Hepatocyte (in vitro differentiated cells): ENCODE results near the gene ZNF521. TPM values are rescaled to one million over a fixed set of nuclear protein-coding genes. Genes with fewer than 3 reads are reported as not detected.

Experiments used
- DNase-seq: peaks from one replicate; pipeline ENCODE4 v3.0.0-alpha.2; 2016; ENCODE audit warnings: low spot score
- H2AFZ ChIP-seq: fragments of 200-600 bp; sonication (generic); 2 replicates; pipeline ENCODE4 v1.6.0; 2016; ENCODE audit warnings: antibody characterized with exemption, mild to moderate bottlenecking
- H3K27ac ChIP-seq: fragments of 200-600 bp; sonication (generic); 2 replicates; pipeline ENCODE4 v1.5.1; 2016; ENCODE audit warnings: mild to moderate bottlenecking
- H3K27me3 ChIP-seq: fragments of 200-600 bp; sonication (generic); 2 replicates; pipeline ENCODE4 v1.6.1; 2016
- H3K36me3 ChIP-seq: fragments of 200-600 bp; sonication (generic); replicated peaks from 2 replicates; pipeline ENCODE4 v1.5.1; 2016; ENCODE audit warnings: low read depth; ENCODE audit not compliant: insufficient read depth
- H3K4me1 ChIP-seq: fragments of 200-600 bp; sonication (generic); 2 replicates; pipeline ENCODE4 v1.5.1; 2016; ENCODE audit warnings: mild to moderate bottlenecking, moderate library complexity; ENCODE audit not compliant: insufficient read depth
- H3K4me2 ChIP-seq: fragments of 200-600 bp; sonication (generic); 2 replicates; pipeline ENCODE4 v1.6.0; 2016
- H3K4me3 ChIP-seq: fragments of 200-600 bp; sonication (generic); 2 replicates; pipeline ENCODE4 v1.5.1; 2016; ENCODE audit warnings: mild to moderate bottlenecking
- H3K79me2 ChIP-seq: fragments of 200-600 bp; sonication (generic); 2 replicates; pipeline ENCODE4 v1.6.0; 2017; ENCODE audit warnings: mild to moderate bottlenecking
- H3K9me2 ChIP-seq: fragments of 200-600 bp; sonication (generic); replicated peaks from 2 replicates; pipeline ENCODE4 v1.6.0; 2017; ENCODE audit warnings: mild to moderate bottlenecking; ENCODE audit not compliant: insufficient read depth
- H3K9me3 ChIP-seq: fragments of 200-600 bp; sonication (generic); 2 replicates; pipeline ENCODE4 v1.5.1; 2016; ENCODE audit warnings: low read depth, mild to moderate bottlenecking
- H4K20me1 ChIP-seq: fragments of 200-600 bp; sonication (generic); 2 replicates; pipeline ENCODE4 v1.6.0; 2016; ENCODE audit warnings: mild to moderate bottlenecking; ENCODE audit not compliant: insufficient read depth, poor library complexity, severe bottlenecking
- EZH2 ChIP-seq: fragments of 200-600 bp; sonication (generic); IDR thresholded peaks from 2 replicates; pipeline ENCODE4 v1.6.1; 2016; ENCODE audit warnings: antibody characterized with exemption, mild to moderate bottlenecking, borderline replicate concordance
- EZH2phosphoT487 ChIP-seq: fragments of 200-600 bp; sonication (generic); IDR thresholded peaks from one replicate; pipeline ENCODE4 v1.6.1; 2018; ENCODE audit warnings: antibody characterized with exemption, mild to moderate bottlenecking, low read depth, moderate library complexity; ENCODE audit not compliant: unreplicated experiment, severe bottlenecking
- WGBS: methylation state at CpG from one replicate; pipeline ENCODE4 v1.1.6; 2016; ENCODE audit warnings: low lambda C conversion rate; ENCODE audit errors: missing lambda C conversion rate; 5-methylcytosine and 5-hydroxymethylcytosine counted together
- polyA plus RNA-seq: library from polyadenylated mRNA; unstranded; fragments of >200 nt; fragmentation: Nextera tagmentation; extraction: Ambion mirVana; gene quantifications from 2 replicates; pipeline ENCODE4 v1.2.1, GENCODE V29; 2016
- total RNA-seq: library from RNA; depleted of rRNA; stranded (reverse); fragments of >200 nt; gene quantifications from 2 replicates; pipeline ENCODE4 v1.2.3, GENCODE V29; 2014
- TF ChIP-seq, protein P1 (sequence below): fragments of 200-600 bp; sonication (generic); IDR thresholded peaks from 2 replicates; pipeline ENCODE4 v1.5.1; 2016; ENCODE audit warnings: antibody characterized with exemption, mild to moderate bottlenecking; ENCODE audit not compliant: poor library complexity

ZNF521 gene
- total and polyA plus RNA-seq, 2 experiments from 2014 or later = 9.0 to 16.3 TPM

DNA sequence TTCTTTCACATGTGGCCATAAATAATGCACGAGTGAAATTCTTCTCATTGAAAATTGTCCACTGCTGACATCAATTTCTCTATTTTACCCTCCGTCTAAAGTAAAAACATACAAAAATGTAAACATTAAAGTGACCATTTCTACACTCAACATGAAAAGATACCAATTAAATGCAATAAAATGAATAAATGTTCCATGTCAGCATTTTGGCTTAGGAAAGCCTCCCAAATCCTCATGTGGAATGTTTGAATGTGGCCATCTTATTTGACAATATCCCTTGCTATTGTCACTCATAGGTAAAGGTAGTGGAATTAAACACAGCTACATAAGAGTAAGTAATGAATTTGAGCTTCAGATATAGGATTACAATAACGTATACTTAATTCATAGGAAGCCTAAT, 60.8 kb downstream of the ZNF521 start:
- Histone ChIP-seq H3K27ac (no peak overlapping the region), H3K27me3 (no peaks in the 10 kb centered on the region), H3K9me2 (no peaks in the 10 kb centered on the region), H3K36me3 (no peaks in the 10 kb centered on the region), H3K4me3 (no peak overlapping the region), H4K20me1 (no peaks in the 10 kb centered on the region), H3K4me1 (peaks cover 15% of the 10 kb centered on the region), H2AFZ (no peak overlapping the region), H3K4me2 (no peak overlapping the region), H3K79me2 (no peaks in the 10 kb centered on the region), H3K9me3 (no peaks in the 10 kb centered on the region)
- 91% methylated on average over 3 of the region's 3 CpGs for WGBS
- no peak for DNase-seq
- TF ChIP-seq EZH2phosphoT487 = no peak
- TF ChIP-seq, protein P1, sequence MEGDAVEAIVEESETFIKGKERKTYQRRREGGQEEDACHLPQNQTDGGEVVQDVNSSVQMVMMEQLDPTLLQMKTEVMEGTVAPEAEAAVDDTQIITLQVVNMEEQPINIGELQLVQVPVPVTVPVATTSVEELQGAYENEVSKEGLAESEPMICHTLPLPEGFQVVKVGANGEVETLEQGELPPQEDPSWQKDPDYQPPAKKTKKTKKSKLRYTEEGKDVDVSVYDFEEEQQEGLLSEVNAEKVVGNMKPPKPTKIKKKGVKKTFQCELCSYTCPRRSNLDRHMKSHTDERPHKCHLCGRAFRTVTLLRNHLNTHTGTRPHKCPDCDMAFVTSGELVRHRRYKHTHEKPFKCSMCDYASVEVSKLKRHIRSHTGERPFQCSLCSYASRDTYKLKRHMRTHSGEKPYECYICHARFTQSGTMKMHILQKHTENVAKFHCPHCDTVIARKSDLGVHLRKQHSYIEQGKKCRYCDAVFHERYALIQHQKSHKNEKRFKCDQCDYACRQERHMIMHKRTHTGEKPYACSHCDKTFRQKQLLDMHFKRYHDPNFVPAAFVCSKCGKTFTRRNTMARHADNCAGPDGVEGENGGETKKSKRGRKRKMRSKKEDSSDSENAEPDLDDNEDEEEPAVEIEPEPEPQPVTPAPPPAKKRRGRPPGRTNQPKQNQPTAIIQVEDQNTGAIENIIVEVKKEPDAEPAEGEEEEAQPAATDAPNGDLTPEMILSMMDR = no peak
- TF ChIP-seq EZH2 = no peak

DNA sequence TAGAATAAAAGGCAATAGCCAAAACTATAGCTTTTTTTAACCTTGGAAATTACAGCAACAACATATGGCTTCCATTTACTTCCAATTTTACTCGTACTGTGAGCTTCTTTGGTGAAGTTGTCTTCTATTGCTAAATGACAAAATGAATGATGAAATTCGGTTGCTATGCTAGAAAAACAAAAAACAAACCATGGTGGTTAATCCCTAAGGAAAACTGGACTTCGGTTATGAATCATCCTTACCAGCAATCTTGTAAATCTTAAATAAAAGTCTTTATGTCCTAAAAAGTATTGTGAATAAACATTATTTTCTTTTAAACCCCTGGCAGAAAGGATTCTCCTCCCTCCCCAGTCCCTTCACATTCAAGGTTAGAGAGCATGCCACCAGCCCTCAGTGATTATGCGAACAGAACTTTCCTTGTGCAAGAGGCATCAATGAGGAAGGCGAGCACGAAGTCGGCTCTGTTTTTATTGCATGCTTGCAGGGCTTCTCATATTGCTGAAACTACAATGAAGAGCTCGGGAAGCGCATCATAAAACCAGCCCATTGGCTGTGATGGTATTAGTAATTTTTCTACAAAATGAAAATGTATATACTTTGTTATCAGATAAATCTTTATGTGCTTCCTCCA, 62.9 kb downstream of the ZNF521 start:
- peak; percentile 28 for DNase-seq
- peak overlapping the region; percentile 3 for H3K27ac ChIP-seq
- H4K20me1 ChIP-seq = no peaks in the 10 kb centered on the region
- H3K4me3 ChIP-seq = no peak overlapping the region
- no peaks in the 10 kb centered on the region for H3K79me2 ChIP-seq
- TF ChIP-seq, protein P1 = no peak
- H3K4me1 ChIP-seq = peaks cover 24% of the 10 kb centered on the region
- no peak overlapping the region for H2AFZ ChIP-seq
- no peaks in the 10 kb centered on the region for H3K9me3 ChIP-seq
- WGBS = 41% methylated on average over 9 of the region's 9 CpGs
- H3K27me3 ChIP-seq = no peaks in the 10 kb centered on the region
- no peaks in the 10 kb centered on the region for H3K36me3 ChIP-seq
- H3K4me2 ChIP-seq = peak overlapping the region; percentile 31
- H3K9me2 ChIP-seq = no peaks in the 10 kb centered on the region

DNA sequence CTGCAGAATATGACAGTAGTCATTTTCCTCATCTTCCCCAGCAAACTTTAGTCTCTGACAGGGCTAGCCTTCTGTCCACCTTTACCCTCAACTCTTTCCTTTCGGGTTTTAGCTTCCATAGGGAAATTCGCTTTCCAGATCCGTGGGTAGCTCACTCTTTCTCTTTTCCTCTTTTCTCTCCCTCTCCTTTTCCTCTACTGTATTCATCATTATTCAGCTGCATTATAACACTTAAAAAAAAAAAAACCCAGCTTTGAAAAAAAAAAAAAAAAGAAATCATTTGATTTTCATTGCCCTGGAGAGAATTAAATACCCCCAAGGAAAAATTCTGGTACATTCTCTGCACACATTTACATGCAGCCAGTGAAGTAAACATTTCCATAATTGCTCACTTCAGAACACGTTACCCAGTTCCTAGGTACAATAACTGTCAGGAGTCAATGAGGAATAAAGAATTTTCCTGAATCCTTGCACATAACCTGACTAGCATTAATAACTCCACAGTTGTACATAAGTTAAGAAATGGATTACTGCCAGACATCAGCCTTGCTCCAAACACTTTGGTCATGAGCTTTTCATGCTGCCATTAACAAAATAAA, 63.5 kb downstream of the ZNF521 start:
- Histone ChIP-seq H2AFZ (no peak overlapping the region), H3K9me3 (no peaks in the 10 kb centered on the region), H3K9me2 (no peaks in the 10 kb centered on the region), H3K4me3 (no peak overlapping the region), H3K79me2 (no peaks in the 10 kb centered on the region), H3K27ac (no peak overlapping the region), H3K36me3 (no peaks in the 10 kb centered on the region), H4K20me1 (no peaks in the 10 kb centered on the region), H3K27me3 (no peaks in the 10 kb centered on the region), H3K4me1 (peaks cover 24% of the 10 kb centered on the region), H3K4me2 (peak overlapping the region; percentile 31)
- TF ChIP-seq EZH2phosphoT487 (no peak), EZH2 (no peak)
- TF ChIP-seq, protein P1 = no peak
- no peak for DNase-seq
- WGBS = 77% methylated on average over 4 of the region's 4 CpGs
